C1 segment of cervical spinal cord (tissue), 14 donors: ENCODE measurements around the gene LMO3.
A peak's percentile ranks its signal among the peaks of the same experiment; 100 is the strongest.

Source experiments
- DNase-seq, 14 donors: peaks; one replicate each; lab custom pipeline; 2025; lab: John Stamatoyannopoulos, UW

The LMO3 gene

GRCh38 chr12:16606117-16606200 lies at the start of gene LMO3:
LMO3 (minus strand) TSS chr12:16606162; CDS start chr12:16600860, 5,302 bp downstream.
- DNase-seq, result no peak

GRCh38 chr12:16636435-16637055 lies 30.6 kb upstream of the LMO3 start:
- DNase-seq, result no peak

GRCh38 chr12:16634786-16635185 lies 28.8 kb upstream of the LMO3 start:
- no peak for DNase-seq

GRCh38 chr12:16626991-16627390 lies 21.0 kb upstream of the LMO3 start:
- no peak for DNase-seq

GRCh38 chr12:16622338-16622737 lies 16.4 kb upstream of the LMO3 start:
- DNase-seq, result no peak

- DNase-seq, result no peak
Measured at GRCh38 chr12:16619537-16619936, 13.6 kb upstream of the LMO3 start.

- no peak for DNase-seq
Measured at GRCh38 chr12:16618256-16618655, 12.3 kb upstream of the LMO3 start.

GRCh38 chr12:16613199-16613598 lies 7.2 kb upstream of the LMO3 start:
- DNase-seq, result no peak

- no peak for DNase-seq
Measured at GRCh38 chr12:16612647-16613046, 6.7 kb upstream of the LMO3 start.

- no peak for DNase-seq
Measured at GRCh38 chr12:16611146-16611545, 5.2 kb upstream of the LMO3 start.

- no peak for DNase-seq
Measured at GRCh38 chr12:16610743-16611142, 4.8 kb upstream of the LMO3 start.

GRCh38 chr12:16610001-16610585 lies 4.1 kb upstream of the LMO3 start:
- peak in 1 of 14 donors; percentile 5 for DNase-seq

- no peak for DNase-seq
Measured at GRCh38 chr12:16608946-16609539, 3.1 kb upstream of the LMO3 start.

- DNase-seq, result no peak
Measured at GRCh38 chr12:16607906-16608775, 2.2 kb upstream of the LMO3 start.

GRCh38 chr12:16606991-16607390 lies 1.0 kb upstream of the LMO3 start:
- DNase-seq, result peak in 2 of 14 donors; percentile 8 to 28

GRCh38 chr12:16606201-16606849 lies 363 bp upstream of the LMO3 start:
- DNase-seq, result peak in 7 of 14 donors; percentile 39 to 50 (median 42)

GRCh38 chr12:16605642-16606116 lies 283 bp downstream of the LMO3 start:
- DNase-seq, result peak in 1 of 14 donors; percentile 4

GRCh38 chr12:16604596-16605252 lies 1.2 kb downstream of the LMO3 start:
- peak in 2 of 14 donors; percentile 14 to 32 for DNase-seq

- DNase-seq, result no peak
Measured at GRCh38 chr12:16603916-16604575, 1.9 kb downstream of the LMO3 start.

GRCh38 chr12:16603260-16603915 lies 2.6 kb downstream of the LMO3 start:
- DNase-seq, result no peak

GRCh38 chr12:16602412-16602811 lies 3.5 kb downstream of the LMO3 start:
- DNase-seq, result no peak
